Stimulated activated memory B cell treated with anti-CD40 and anti-IgM and Interleukin-4, amounts not matched to agents 10 μg/mL and 1 μg/mL and 100 μg/mL, for 72 hours (primary cell): Measurements from ENCODE around the gene KRT6C.
"Not testable (repeated sequence)": the region's sequence is repeated elsewhere in the genome, so short reads cannot be mapped to it uniquely, and the experiment has no call there.

Source experiments
- ATAC-seq: fragments of 150-1000 bp; cut with Tn5 transposase; 2 replicates; pipeline ENCODE4 v1.10.0; 2021
- H3K27ac Mint-ChIP-seq: one replicate; pipeline ENCODE4 v1.8.0; 2022; ENCODE audit warnings: mild to moderate bottlenecking, mixed read lengths
- H3K27me3 Mint-ChIP-seq: one replicate; pipeline ENCODE4 v1.8.0; 2022; ENCODE audit warnings: mixed read lengths
- H3K36me3 Mint-ChIP-seq: one replicate; pipeline ENCODE4 v1.8.0; 2022; ENCODE audit warnings: mixed read lengths
- H3K4me1 Mint-ChIP-seq: one replicate; pipeline ENCODE4 v1.8.0; 2022; ENCODE audit warnings: mixed read lengths
- H3K4me3 Mint-ChIP-seq: one replicate; pipeline ENCODE4 v1.8.0; 2022; ENCODE audit warnings: mild to moderate bottlenecking, moderate library complexity, mixed read lengths
- H3K9me3 Mint-ChIP-seq: one replicate; pipeline ENCODE4 v1.8.0; 2022; ENCODE audit warnings: mixed read lengths

KRT6C gene

GRCh38 chr12:52508211-52508610, 34.6 kb upstream of the KRT6C start:
- Mint-ChIP-seq H3K36me3 (no peaks in the 10 kb centered on the region), H3K4me1 (no peaks in the 10 kb centered on the region), H3K27me3 (peaks cover 53% of the 10 kb centered on the region), H3K4me3 (no peak overlapping the region), H3K9me3 (peaks cover 7% of the 10 kb centered on the region), H3K27ac (no peak overlapping the region)
- ATAC-seq = no peak

GRCh38 chr12:52506858-52507715, 33.5 kb upstream of the KRT6C start:
- no peaks in the 10 kb centered on the region for H3K36me3 Mint-ChIP-seq
- no peak overlapping the region for H3K4me3 Mint-ChIP-seq
- H3K4me1 Mint-ChIP-seq = no peaks in the 10 kb centered on the region
- H3K9me3 Mint-ChIP-seq = peaks cover 9% of the 10 kb centered on the region
- peaks cover 56% of the 10 kb centered on the region for H3K27me3 Mint-ChIP-seq
- H3K27ac Mint-ChIP-seq = no peak overlapping the region
- ATAC-seq = no peak

GRCh38 chr12:52502877-52503276, 29.3 kb upstream of the KRT6C start:
- Mint-ChIP-seq H3K27me3 (peaks cover 47% of the 10 kb centered on the region), H3K27ac (no peak overlapping the region)

GRCh38 chr12:52501490-52501889, 27.9 kb upstream of the KRT6C start:
- Mint-ChIP-seq H3K36me3 (no peaks in the 10 kb centered on the region), H3K9me3 (peaks cover 2% of the 10 kb centered on the region), H3K4me1 (peaks cover under 1% of the 10 kb centered on the region), H3K4me3 (no peak overlapping the region), H3K27ac (no peak overlapping the region), H3K27me3 (peaks cover 45% of the 10 kb centered on the region)
- no peak for ATAC-seq

More at GRCh38 chr12:52502877-52503276, 29.3 kb upstream of the KRT6C start:
- H3K4me3 Mint-ChIP-seq = no peak overlapping the region
- peaks cover 2% of the 10 kb centered on the region for H3K9me3 Mint-ChIP-seq
- no peaks in the 10 kb centered on the region for H3K4me1 Mint-ChIP-seq
- no peaks in the 10 kb centered on the region for H3K36me3 Mint-ChIP-seq
- ATAC-seq = no peak

GRCh38 chr12:52500574-52500973, 27.0 kb upstream of the KRT6C start:
- peaks cover 46% of the 10 kb centered on the region for H3K27me3 Mint-ChIP-seq
- H3K27ac Mint-ChIP-seq, H3K4me3 Mint-ChIP-seq, H3K36me3 Mint-ChIP-seq, ATAC-seq, H3K4me1 Mint-ChIP-seq, H3K9me3 Mint-ChIP-seq: not testable (repeated sequence)

- ATAC-seq = no peak
- Mint-ChIP-seq H3K36me3 (no peaks in the 10 kb centered on the region), H3K9me3 (peaks cover 2% of the 10 kb centered on the region), H3K27me3 (peaks cover 41% of the 10 kb centered on the region), H3K4me1 (peaks cover 9% of the 10 kb centered on the region), H3K27ac (no peak overlapping the region), H3K4me3 (no peak overlapping the region)
Measured at GRCh38 chr12:52499806-52500560, 26.4 kb upstream of the KRT6C start.

GRCh38 chr12:52498946-52499345, 25.3 kb upstream of the KRT6C start:
- Mint-ChIP-seq H3K4me3 (no peak overlapping the region), H3K36me3 (no peaks in the 10 kb centered on the region), H3K9me3 (peaks cover 2% of the 10 kb centered on the region), H3K27me3 (peaks cover 43% of the 10 kb centered on the region), H3K4me1 (peaks cover 9% of the 10 kb centered on the region), H3K27ac (no peak overlapping the region)
- no peak for ATAC-seq

GRCh38 chr12:52497975-52498374, 24.4 kb upstream of the KRT6C start:
- ATAC-seq = no peak
- Mint-ChIP-seq H3K36me3 (no peaks in the 10 kb centered on the region), H3K27me3 (peaks cover 53% of the 10 kb centered on the region), H3K4me1 (peaks cover 9% of the 10 kb centered on the region), H3K9me3 (no peaks in the 10 kb centered on the region), H3K27ac (no peak overlapping the region), H3K4me3 (no peak overlapping the region)

- H3K4me1 Mint-ChIP-seq = peaks cover 9% of the 10 kb centered on the region
- ATAC-seq = no peak
- H3K27ac Mint-ChIP-seq = no peak overlapping the region
- H3K4me3 Mint-ChIP-seq = no peak overlapping the region
- H3K27me3 Mint-ChIP-seq = peaks cover 59% of the 10 kb centered on the region
- no peaks in the 10 kb centered on the region for H3K36me3 Mint-ChIP-seq
- H3K9me3 Mint-ChIP-seq = no peaks in the 10 kb centered on the region
Measured at GRCh38 chr12:52496590-52497071, 23.0 kb upstream of the KRT6C start.

GRCh38 chr12:52496054-52496453, 22.4 kb upstream of the KRT6C start:
- peaks cover 9% of the 10 kb centered on the region for H3K4me1 Mint-ChIP-seq
- H3K4me3 Mint-ChIP-seq = no peak overlapping the region
- ATAC-seq = no peak
- H3K9me3 Mint-ChIP-seq = no peaks in the 10 kb centered on the region
- H3K27ac Mint-ChIP-seq = no peak overlapping the region
- peaks cover 63% of the 10 kb centered on the region for H3K27me3 Mint-ChIP-seq
- H3K36me3 Mint-ChIP-seq = no peaks in the 10 kb centered on the region

- Mint-ChIP-seq H3K27ac (no peak overlapping the region), H3K4me3 (no peak overlapping the region), H3K27me3 (peaks cover 66% of the 10 kb centered on the region), H3K36me3 (no peaks in the 10 kb centered on the region), H3K4me1 (peaks cover 9% of the 10 kb centered on the region), H3K9me3 (no peaks in the 10 kb centered on the region)
- ATAC-seq = no peak
Measured at GRCh38 chr12:52495389-52495788, 21.8 kb upstream of the KRT6C start.

- Mint-ChIP-seq H3K27ac (no peak overlapping the region), H3K36me3 (no peaks in the 10 kb centered on the region), H3K27me3 (peaks cover 66% of the 10 kb centered on the region), H3K4me1 (peaks cover 9% of the 10 kb centered on the region), H3K4me3 (no peak overlapping the region), H3K9me3 (no peaks in the 10 kb centered on the region)
- ATAC-seq = no peak
Measured at GRCh38 chr12:52494518-52494917, 20.9 kb upstream of the KRT6C start.

GRCh38 chr12:52494100-52494499, 20.5 kb upstream of the KRT6C start:
- Mint-ChIP-seq H3K27ac (no peak overlapping the region), H3K27me3 (peaks cover 66% of the 10 kb centered on the region), H3K4me3 (no peak overlapping the region), H3K4me1 (peaks cover 9% of the 10 kb centered on the region), H3K9me3 (no peaks in the 10 kb centered on the region), H3K36me3 (no peaks in the 10 kb centered on the region)
- no peak for ATAC-seq

- ATAC-seq = no peak
- H3K27me3 Mint-ChIP-seq = peaks cover 61% of the 10 kb centered on the region
- H3K9me3 Mint-ChIP-seq = no peaks in the 10 kb centered on the region
- H3K27ac Mint-ChIP-seq = no peak within 1 kb of the TSS
- H3K4me1 Mint-ChIP-seq = peaks cover 9% of the 10 kb centered on the region
- H3K4me3 Mint-ChIP-seq = no peak within 1 kb of the TSS
- H3K36me3 Mint-ChIP-seq = no peaks in the 10 kb centered on the region
Measured at GRCh38 chr12:52493172-52493571, 19.6 kb upstream of the KRT6C start, which contains the start of gene KRT6A. Gene KRT6A, minus strand, starts transcription at chr12:52493257. Its CDS starts 69 bp downstream, at chr12:52493188.

- not testable (repeated sequence) for ATAC-seq
- peaks cover 53% of the 10 kb centered on the region for H3K27me3 Mint-ChIP-seq
Measured at GRCh38 chr12:52492405-52492804, 18.8 kb upstream of the KRT6C start.

More at GRCh38 chr12:52492405-52492804, 18.8 kb upstream of the KRT6C start:
- H3K4me1 Mint-ChIP-seq, H3K36me3 Mint-ChIP-seq, H3K9me3 Mint-ChIP-seq, H3K4me3 Mint-ChIP-seq, H3K27ac Mint-ChIP-seq: not testable (repeated sequence)
